GM19240 (cell line): ENCODE results near the gene GRM1.

Experiments used
- DNase-seq: peaks from one replicate; pipeline ENCODE4 v3.0.0; 2011; ENCODE audit warnings: low spot score; ENCODE audit not compliant: insufficient read length

GRM1 gene

GRCh38 chr6:146364816-146365594, 336.1 kb downstream of the GRM1 start:
- DNase-seq, result no peak

GRCh38 chr6:146367061-146367460, 338.2 kb downstream of the GRM1 start:
- DNase-seq, result no peak

- DNase-seq, result no peak
These were observed 341.0 kb downstream of the GRM1 start for GRCh38 chr6:146369866-146370265.

- DNase-seq, result no peak
These were observed 352.6 kb downstream of the GRM1 start for GRCh38 chr6:146381486-146381885.

- no peak for DNase-seq
These were observed 360.0 kb downstream of the GRM1 start for GRCh38 chr6:146388736-146389364.

GRCh38 chr6:146389740-146390139, 360.9 kb downstream of the GRM1 start:
- no peak for DNase-seq

- DNase-seq, result no peak
These were observed 368.8 kb downstream of the GRM1 start for GRCh38 chr6:146397638-146398037.

- DNase-seq, result no peak
These were observed 373.6 kb downstream of the GRM1 start for GRCh38 chr6:146402476-146402875.

GRCh38 chr6:146408583-146408982, 379.7 kb downstream of the GRM1 start:
- no peak for DNase-seq

- no peak for DNase-seq
These were observed 382.2 kb downstream of the GRM1 start for GRCh38 chr6:146410851-146411595.

GRCh38 chr6:146419576-146419975, 390.7 kb downstream of the GRM1 start:
- no peak for DNase-seq

GRCh38 chr6:146420255-146420654, 391.4 kb downstream of the GRM1 start:
- DNase-seq, result no peak

- no peak for DNase-seq
These were observed 394.0 kb downstream of the GRM1 start for GRCh38 chr6:146422789-146423375.

GRCh38 chr6:146423452-146423851, 394.6 kb downstream of the GRM1 start:
- no peak for DNase-seq

GRCh38 chr6:146426516-146426915, 397.7 kb downstream of the GRM1 start:
- no peak for DNase-seq

GRCh38 chr6:146429831-146430230, 401.0 kb downstream of the GRM1 start:
- no peak for DNase-seq

- no peak for DNase-seq
These were observed 405.2 kb downstream of the GRM1 start for GRCh38 chr6:146433881-146434731.

- no peak for DNase-seq
These were observed 406.0 kb downstream of the GRM1 start for GRCh38 chr6:146434732-146435390.

GRCh38 chr6:146441907-146442306, 413.0 kb downstream of the GRM1 start:
- no peak for DNase-seq

GRCh38 chr6:146444189-146444588, 415.3 kb downstream of the GRM1 start:
- no peak for DNase-seq
